HepG2 (cell line): Measurements from ENCODE around the gene CD9.

Source experiments
- BRCA1 ChIP-seq: sonication (generic); formaldehyde crosslinking; IDR thresholded peaks from 2 replicates; pipeline ENCODE4 v1.4.0; 2020; ENCODE audit warnings: missing genetic modification reagents
- CREM ChIP-seq, 2 experiments: sonication (generic) in 1 of 2; formaldehyde crosslinking in 1 of 2; IDR thresholded peaks; 2 replicates each; pipeline versions ENCODE4 v1.4.0 to v1.6.1; 2016 to 2020; ENCODE audit warnings: antibody characterized with exemption in 1 of 2, mild to moderate bottlenecking in 1 of 2, missing genetic modification reagents in 1 of 2
- EZH2 ChIP-seq: conservative IDR thresholded peaks from 2 replicates; pipeline ENCODE4 v1.6.1; 2012; ENCODE audit warnings: mild to moderate bottlenecking, low read depth, low read length, moderate library complexity
- ZNF274 ChIP-seq: sonication (generic); formaldehyde crosslinking; IDR thresholded peaks from 2 replicates; pipeline ENCODE4 v1.5.1; 2020; ENCODE audit warnings: mild to moderate bottlenecking, missing genetic modification reagents
- ZNF3 ChIP-seq: IDR thresholded peaks from 2 replicates; pipeline ENCODE4 v1.7.0; 2017; ENCODE audit warnings: inconsistent platforms

GRCh38 chr12:6219980-6220379, 19.8 kb downstream of the CD9 start:
- no peak for TF ChIP-seq BRCA1 (CRISPR knock-in tag)
- no peak for TF ChIP-seq ZNF3 (CRISPR knock-in tag)
- TF ChIP-seq ZNF274 (CRISPR knock-in tag) = no peak
- TF ChIP-seq EZH2 = no peak
- no peak for TF ChIP-seq CREM (IDR thresholded peaks at IDR 0.05)
- TF ChIP-seq CREM (CRISPR knock-in tag; IDR thresholded peaks at IDR 0.05) = no peak
